OCI-LY1 (cell line): ENCODE data around the gene CCDC88B.

ENCODE experiments used
- H2AFZ ChIP-seq: fragments of 200-600 bp; sonication (generic), shearing (Covaris generic); 2 replicates; pipeline ENCODE4 v1.6.0; 2014; ENCODE audit warnings: antibody characterized with exemption, mild to moderate bottlenecking, low read length
- H3F3A ChIP-seq: fragments of 200-600 bp; sonication (generic), shearing (Covaris generic); 2 replicates; pipeline ENCODE4 v1.6.0; 2014; ENCODE audit warnings: mild to moderate bottlenecking, antibody characterized with exemption, low read length, moderate library complexity; ENCODE audit not compliant: insufficient read depth
- H3K27ac ChIP-seq: fragments of 200-600 bp; sonication (generic); 2 replicates; pipeline ENCODE4 v1.5.1; 2014; ENCODE audit warnings: low read length, mixed run types, mild to moderate bottlenecking, low read depth; ENCODE audit not compliant: poor library complexity, severe bottlenecking
- H3K27me3 ChIP-seq: fragments of 200-600 bp; sonication (generic); 2 replicates; pipeline ENCODE4 v1.6.0; 2014; ENCODE audit warnings: antibody characterized with exemption, mild to moderate bottlenecking, low read length, moderate library complexity; ENCODE audit not compliant: insufficient read depth
- H3K36me3 ChIP-seq: fragments of 200-600 bp; sonication (generic); 2 replicates; pipeline ENCODE4 v1.6.1; 2014; ENCODE audit warnings: mild to moderate bottlenecking, antibody characterized with exemption, low read length, moderate library complexity, mixed read lengths; ENCODE audit not compliant: insufficient read depth
- H3K4me1 ChIP-seq: fragments of 200-600 bp; sonication (generic); 2 replicates; pipeline ENCODE4 v1.5.1; 2014; ENCODE audit warnings: mild to moderate bottlenecking, low read length, moderate library complexity; ENCODE audit not compliant: insufficient read depth, severe bottlenecking
- H3K4me2 ChIP-seq: fragments of 200-600 bp; sonication (generic), shearing (Covaris generic); 2 replicates; pipeline ENCODE4 v1.6.1; 2014; ENCODE audit warnings: low read length
- H3K4me3 ChIP-seq: fragments of 200-600 bp; sonication (generic); 2 replicates; pipeline ENCODE4 v1.5.1; 2014; ENCODE audit warnings: low read length, low read depth, mild to moderate bottlenecking, mixed read lengths; ENCODE audit not compliant: poor library complexity, severe bottlenecking
- H3K79me2 ChIP-seq: fragments of 200-600 bp; shearing (Covaris generic); 2 replicates; pipeline ENCODE4 v1.6.1; 2016; ENCODE audit warnings: mixed run types, low read length, mixed read lengths; ENCODE audit not compliant: insufficient read depth
- H3K9ac ChIP-seq: fragments of 200-600 bp; sonication (generic), shearing (Covaris generic); 2 replicates; pipeline ENCODE4 v1.6.1; 2014; ENCODE audit warnings: mild to moderate bottlenecking, low read length, mixed read lengths
- H3K9me2 ChIP-seq: fragments of 200-600 bp; sonication (generic), shearing (Covaris generic); 2 replicates; pipeline ENCODE4 v1.6.1; 2014; ENCODE audit warnings: low read depth, mild to moderate bottlenecking, low read length, mixed read lengths
- H3K9me3 ChIP-seq: fragments of 200-600 bp; shearing (Covaris generic); 2 replicates; pipeline ENCODE4 v1.6.1; 2014; ENCODE audit warnings: low read length, mixed read lengths
- H4K20me1 ChIP-seq: fragments of 200-600 bp; sonication (generic), shearing (Covaris generic); 2 replicates; pipeline ENCODE4 v1.6.0; 2016; ENCODE audit warnings: mild to moderate bottlenecking, low read length; ENCODE audit not compliant: insufficient read depth
- EZH2 ChIP-seq: fragments of 200-600 bp; sonication (generic), shearing (Covaris generic); IDR thresholded peaks from 2 replicates; pipeline ENCODE4 v1.8.0; 2017; ENCODE audit warnings: borderline replicate concordance, mixed run types, mild to moderate bottlenecking, antibody characterized with exemption, low read length, moderate library complexity, mixed read lengths
- TF ChIP-seq, protein P1 (sequence below): fragments of 200-600 bp; sonication (generic), shearing (Covaris generic); IDR thresholded peaks from 2 replicates; pipeline ENCODE4 v1.5.1; 2017; ENCODE audit warnings: mild to moderate bottlenecking, antibody characterized with exemption, low read length, moderate library complexity, mixed read lengths

Gene CCDC88B

DNA sequence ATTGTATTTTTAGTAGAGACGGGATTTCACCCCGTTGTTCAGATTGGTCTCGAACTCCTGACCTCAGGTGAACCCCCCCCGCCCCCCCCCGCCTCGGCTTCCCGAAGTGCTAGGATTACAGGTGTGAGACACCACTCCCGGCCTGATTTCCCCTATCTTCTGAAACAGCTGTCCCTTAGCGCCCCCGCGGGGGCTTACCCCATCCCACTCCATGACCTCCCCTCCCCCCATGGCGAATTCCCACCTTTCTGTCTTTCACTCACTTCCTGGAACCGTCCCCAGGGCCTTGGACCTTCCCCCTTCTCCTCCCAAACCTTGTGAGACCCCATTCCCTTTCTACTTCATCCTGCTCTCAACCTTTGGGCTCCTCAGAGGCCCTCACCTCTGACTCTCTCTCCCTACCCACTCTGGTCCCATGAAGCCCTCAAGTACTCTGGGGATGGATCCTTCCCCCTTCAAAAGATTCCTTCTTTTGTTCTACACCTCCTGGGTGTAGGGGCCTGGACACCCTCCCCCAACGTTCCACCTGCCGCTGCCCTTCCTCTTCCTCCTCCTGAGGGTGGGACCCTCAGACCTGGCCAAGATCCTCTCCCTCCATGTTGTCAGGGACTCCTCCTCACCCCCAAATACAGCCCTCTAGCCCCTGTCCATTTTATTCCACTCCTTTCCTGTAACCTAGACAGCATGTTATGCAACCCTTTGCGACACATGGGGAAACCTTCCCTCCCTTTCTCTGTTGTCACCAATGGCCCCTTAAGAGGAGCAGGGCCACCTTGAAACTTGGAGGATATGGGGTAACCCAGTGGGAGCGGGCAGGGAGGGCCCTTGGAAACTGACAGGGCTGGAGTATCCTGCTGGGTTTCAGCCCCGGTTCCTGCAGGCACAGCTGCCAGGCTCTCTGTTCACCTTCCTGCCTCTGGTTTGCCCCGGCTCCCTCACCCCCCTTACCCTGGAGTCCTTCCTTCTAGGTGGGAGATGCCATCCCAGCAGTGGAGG is 20.9 kb upstream of the CCDC88B start:
- H3K4me2 ChIP-seq, result peak overlapping the region; percentile 73
- H3K27ac ChIP-seq, result peak overlapping the region; percentile 94
- peaks cover 34% of the 10 kb centered on the region; the same call in 1 of the 2 replicates for H3K36me3 ChIP-seq
- H3K4me3 ChIP-seq, result peak overlapping the region; percentile 89
- peaks cover 18% of the 10 kb centered on the region for H3K4me1 ChIP-seq
- H4K20me1 ChIP-seq, result no peaks in the 10 kb centered on the region
- no peak for TF ChIP-seq EZH2
- TF ChIP-seq, protein P1, sequence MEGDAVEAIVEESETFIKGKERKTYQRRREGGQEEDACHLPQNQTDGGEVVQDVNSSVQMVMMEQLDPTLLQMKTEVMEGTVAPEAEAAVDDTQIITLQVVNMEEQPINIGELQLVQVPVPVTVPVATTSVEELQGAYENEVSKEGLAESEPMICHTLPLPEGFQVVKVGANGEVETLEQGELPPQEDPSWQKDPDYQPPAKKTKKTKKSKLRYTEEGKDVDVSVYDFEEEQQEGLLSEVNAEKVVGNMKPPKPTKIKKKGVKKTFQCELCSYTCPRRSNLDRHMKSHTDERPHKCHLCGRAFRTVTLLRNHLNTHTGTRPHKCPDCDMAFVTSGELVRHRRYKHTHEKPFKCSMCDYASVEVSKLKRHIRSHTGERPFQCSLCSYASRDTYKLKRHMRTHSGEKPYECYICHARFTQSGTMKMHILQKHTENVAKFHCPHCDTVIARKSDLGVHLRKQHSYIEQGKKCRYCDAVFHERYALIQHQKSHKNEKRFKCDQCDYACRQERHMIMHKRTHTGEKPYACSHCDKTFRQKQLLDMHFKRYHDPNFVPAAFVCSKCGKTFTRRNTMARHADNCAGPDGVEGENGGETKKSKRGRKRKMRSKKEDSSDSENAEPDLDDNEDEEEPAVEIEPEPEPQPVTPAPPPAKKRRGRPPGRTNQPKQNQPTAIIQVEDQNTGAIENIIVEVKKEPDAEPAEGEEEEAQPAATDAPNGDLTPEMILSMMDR, result no peak
- H3K27me3 ChIP-seq, result no peaks in the 10 kb centered on the region
- H3F3A ChIP-seq, result no peaks in the 10 kb centered on the region
- H3K79me2 ChIP-seq, result no peaks in the 10 kb centered on the region
- no peaks in the 10 kb centered on the region for H3K9me3 ChIP-seq
- no peaks in the 10 kb centered on the region for H3K9me2 ChIP-seq
- H2AFZ ChIP-seq, result no peak overlapping the region
- peak overlapping the region; percentile 91 for H3K9ac ChIP-seq

DNA sequence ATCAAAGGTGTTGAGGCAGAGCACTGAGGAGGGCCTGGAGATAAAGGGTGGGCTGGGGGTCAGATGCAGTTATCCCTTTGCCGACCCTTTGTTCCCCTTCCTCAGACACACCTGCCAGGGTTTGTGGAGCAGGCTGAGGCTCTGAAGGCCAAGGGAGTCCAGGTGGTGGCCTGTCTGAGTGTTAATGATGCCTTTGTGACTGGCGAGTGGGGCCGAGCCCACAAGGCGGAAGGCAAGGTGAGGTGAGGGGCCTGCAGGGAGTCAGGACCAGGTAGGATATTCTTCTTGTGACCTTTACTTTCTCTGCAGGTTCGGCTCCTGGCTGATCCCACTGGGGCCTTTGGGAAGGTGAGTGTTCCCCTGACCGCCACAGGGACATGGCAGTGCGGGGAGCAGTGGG is 19.4 kb upstream of the CCDC88B start:
- H4K20me1 ChIP-seq, result no peaks in the 10 kb centered on the region
- no peaks in the 10 kb centered on the region for H3K27me3 ChIP-seq
- no peak overlapping the region for H3K4me3 ChIP-seq
- H3K4me2 ChIP-seq, result no peak overlapping the region
- no peaks in the 10 kb centered on the region for H3K9me3 ChIP-seq
- H3F3A ChIP-seq, result no peaks in the 10 kb centered on the region
- no peak overlapping the region for H3K27ac ChIP-seq
- no peak overlapping the region for H2AFZ ChIP-seq
- no peaks in the 10 kb centered on the region for H3K9me2 ChIP-seq
- no peaks in the 10 kb centered on the region for H3K79me2 ChIP-seq
- H3K4me1 ChIP-seq, result peaks cover 18% of the 10 kb centered on the region
- no peak for TF ChIP-seq EZH2
- H3K9ac ChIP-seq, result no peak overlapping the region
- H3K36me3 ChIP-seq, result peaks cover 20% of the 10 kb centered on the region; the same call in 1 of the 2 replicates

DNA sequence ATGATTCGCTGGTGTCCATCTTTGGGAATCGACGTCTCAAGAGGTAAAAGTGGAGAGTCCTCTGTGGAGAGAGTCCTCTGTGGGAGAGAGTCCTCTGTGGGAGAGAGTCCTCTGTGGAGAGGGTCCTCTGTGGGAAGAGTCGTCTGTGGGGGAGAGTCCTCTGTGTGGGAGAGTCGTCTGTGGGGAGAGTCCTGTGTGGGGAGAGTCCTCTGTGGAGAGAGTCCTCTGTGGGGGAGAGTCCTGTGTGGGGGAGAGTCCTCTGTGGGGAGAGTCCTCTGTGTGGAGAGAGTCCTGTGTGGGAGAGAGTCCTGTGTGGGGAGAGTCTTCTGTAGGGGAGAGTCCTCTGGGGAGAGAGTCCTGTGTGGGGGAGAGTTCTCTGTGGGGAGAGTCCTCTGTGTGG is 19.0 kb upstream of the CCDC88B start:
- H4K20me1 ChIP-seq, result no peaks in the 10 kb centered on the region
- H2AFZ ChIP-seq, result no peak overlapping the region
- peaks cover 16% of the 10 kb centered on the region; the same call in 1 of the 2 replicates for H3K36me3 ChIP-seq
- H3K4me2 ChIP-seq, result no peak overlapping the region
- no peak overlapping the region for H3K4me3 ChIP-seq
- no peaks in the 10 kb centered on the region for H3K9me3 ChIP-seq
- no peaks in the 10 kb centered on the region for H3K9me2 ChIP-seq
- no peak overlapping the region for H3K27ac ChIP-seq
- peaks cover 16% of the 10 kb centered on the region for H3K4me1 ChIP-seq
- no peak overlapping the region for H3K9ac ChIP-seq
- no peaks in the 10 kb centered on the region for H3K27me3 ChIP-seq
- TF ChIP-seq, protein P1, result no peak
- no peak for TF ChIP-seq EZH2
- no peaks in the 10 kb centered on the region for H3K79me2 ChIP-seq
- H3F3A ChIP-seq, result no peaks in the 10 kb centered on the region
